Activated CD4-positive, alpha-beta T cell treated with anti-CD3 and anti-CD28 coated beads, Interleukin-2, Interleukin-4, amounts not matched to agents 100 ng/mL and 50 ng/mL, durations not matched to agents 16 hours and 8 hours (primary cell): ENCODE results near the gene CRTAC1.
"Not testable (repeated sequence)": the region's sequence is repeated elsewhere in the genome, so short reads cannot be mapped to it uniquely, and the experiment has no call there.

Experiments used
- DNase-seq: peaks from one replicate; pipeline ENCODE4 v3.0.0-alpha.2; 2020; ENCODE audit warnings: low spot score

CRTAC1 gene

GRCh38 chr10:97842114-97842513 is 188.3 kb downstream of the CRTAC1 start:
- not testable (repeated sequence) for DNase-seq

- DNase-seq, result not testable (repeated sequence)
Observed at GRCh38 chr10:97841166-97841565, 189.3 kb downstream of the CRTAC1 start.

- DNase-seq, result no peak
Observed at GRCh38 chr10:97838091-97838490, 192.3 kb downstream of the CRTAC1 start.

- no peak for DNase-seq
Observed at GRCh38 chr10:97836446-97836845, 194.0 kb downstream of the CRTAC1 start.

- DNase-seq, result no peak
Observed at GRCh38 chr10:97831259-97831658, 199.2 kb downstream of the CRTAC1 start.

GRCh38 chr10:97830064-97830463 is 200.4 kb downstream of the CRTAC1 start:
- no peak for DNase-seq

GRCh38 chr10:97828721-97829120 is 201.7 kb downstream of the CRTAC1 start:
- no peak for DNase-seq

GRCh38 chr10:97827702-97828291 is 202.6 kb downstream of the CRTAC1 start:
- DNase-seq, result no peak

- no peak for DNase-seq
Observed at GRCh38 chr10:97826892-97827291, 203.5 kb downstream of the CRTAC1 start.

- no peak for DNase-seq
Observed at GRCh38 chr10:97825020-97825760, 205.2 kb downstream of the CRTAC1 start.

GRCh38 chr10:97823734-97824133 is 206.7 kb downstream of the CRTAC1 start:
- DNase-seq, result no peak

- DNase-seq, result no peak
Observed at GRCh38 chr10:97822261-97822687, 208.1 kb downstream of the CRTAC1 start.

GRCh38 chr10:97821308-97822038 is 208.9 kb downstream of the CRTAC1 start:
- DNase-seq, result no peak

GRCh38 chr10:97820096-97820704 is 210.2 kb downstream of the CRTAC1 start:
- no peak for DNase-seq

GRCh38 chr10:97818572-97818971 is 211.8 kb downstream of the CRTAC1 start:
- no peak for DNase-seq

- no peak for DNase-seq
Observed at GRCh38 chr10:97816609-97817008, 213.8 kb downstream of the CRTAC1 start.
